ENCODE results near the gene SLC44A2.
A peak's percentile ranks its signal among the peaks of the same experiment; 100 is the strongest.

Gene SLC44A2

GRCh38 chr19:10690341-10690781, 65.0 kb downstream of the SLC44A2 start (continued):
- peak; percentile 28; the same call in 1 of the 2 replicates for TF ChIP-seq ZBTB17 (tag by site-specific recombination; IDR thresholded peaks at IDR 0.05)

GRCh38 chr19:10691178-10691881, 66.0 kb downstream of the SLC44A2 start:
- Histone ChIP-seq H3K4me1 (ENCODE audit: control insufficient read depth, insufficient read depth, low read length) (peaks cover 3% of the 10 kb centered on the region; the same call in 1 of the 2 replicates), H3K36me3 (ENCODE audit: control insufficient read depth in 2 of 2, insufficient read depth in 1 of 2, low read length in 2 of 2) (peaks cover 12 to 66% of the 10 kb centered on the region in 2 experiments), H3K27ac (ENCODE audit: extremely low read depth, low read depth, low read length) (no peak overlapping the region), H3K4me3 (ENCODE audit: low read depth, low read length) (no peak overlapping the region), H3K9me3 (ENCODE audit: control insufficient read depth, insufficient read depth, low read depth, low read length) (no peaks in the 10 kb centered on the region)
- TF ChIP-seq ZNF600 (tag by site-specific recombination; IDR thresholded peaks at IDR 0.05), result peak; percentile 46
- no peak for TF ChIP-seq ZNF501 (tag by site-specific recombination; IDR thresholded peaks at IDR 0.05)
- TF ChIP-seq ZNF677 (tag by site-specific recombination; IDR thresholded peaks at IDR 0.05), result no peak
- CTCF ChIA-PET, result interaction anchor here (0.8 to 1.1 kb wide), 3 partner anchors 9 to 110 kb away, joined by 3 to 4 read pairs (median 3); no protein-coding TSS in a partner anchor
- POLR2A ChIA-PET, result no interaction called here

GRCh38 chr19:10691883-10692282, 66.5 kb downstream of the SLC44A2 start:
- Histone ChIP-seq H3K4me1 (ENCODE audit: control insufficient read depth, insufficient read depth, low read length) (peaks cover 3% of the 10 kb centered on the region; the same call in 1 of the 2 replicates), H3K27ac (ENCODE audit: extremely low read depth, low read depth, low read length) (no peak overlapping the region), H3K4me3 (ENCODE audit: low read depth, low read length) (no peak overlapping the region), H3K36me3 (ENCODE audit: control insufficient read depth in 2 of 2, insufficient read depth in 1 of 2, low read length in 2 of 2) (peaks cover 12 to 60% of the 10 kb centered on the region in 2 experiments), H3K9me3 (ENCODE audit: control insufficient read depth, insufficient read depth, low read depth, low read length) (no peaks in the 10 kb centered on the region)
- ChIA-PET CTCF (interaction anchor here (0.8 to 1.1 kb wide), 2 partner anchors 8 to 36 kb away, joined by 3 to 4 read pairs; no protein-coding TSS in a partner anchor), POLR2A (no interaction called here)
- no peak for TF ChIP-seq KLF8 (tag by site-specific recombination; IDR thresholded peaks at IDR 0.05)
- no peak for TF ChIP-seq BCL11A (tag by site-specific recombination; IDR thresholded peaks at IDR 0.05; ENCODE audit: low read depth)
- no peak for TF ChIP-seq ZNF529 (tag by site-specific recombination; IDR thresholded peaks at IDR 0.05; ENCODE audit: insufficient replicate concordance)
- no peak for TF ChIP-seq ZBTB26 (tag by site-specific recombination; optimal IDR thresholded peaks at IDR 0.05)
- no peak for TF ChIP-seq ZNF174 (tag by site-specific recombination; IDR thresholded peaks at IDR 0.05)
- no peak for TF ChIP-seq ZNF292 (tag by site-specific recombination; IDR thresholded peaks at IDR 0.05; ENCODE audit: borderline replicate concordance, low read depth)
- no peak for TF ChIP-seq YY2 (tag by site-specific recombination; IDR thresholded peaks at IDR 0.05)
- no peak for TF ChIP-seq ZSCAN30 (tag by site-specific recombination; IDR thresholded peaks at IDR 0.05)
- TF ChIP-seq OSR2 (tag by site-specific recombination; IDR thresholded peaks at IDR 0.05), result no peak
- no peak for TF ChIP-seq ZNF585B (tag by site-specific recombination; IDR thresholded peaks at IDR 0.05)
- TF ChIP-seq ZNF280C (tag by site-specific recombination; IDR thresholded peaks at IDR 0.05), result no peak
- TF ChIP-seq ZNF530 (tag by site-specific recombination; IDR thresholded peaks at IDR 0.05; ENCODE audit: low read depth), result no peak
- TF ChIP-seq PATZ1 (tag by site-specific recombination; IDR thresholded peaks at IDR 0.05), result no peak
- TF ChIP-seq ZNF416 (tag by site-specific recombination; IDR thresholded peaks at IDR 0.05), result no peak
- TF ChIP-seq ZNF221 (tag by site-specific recombination; IDR thresholded peaks at IDR 0.05; ENCODE audit: borderline replicate concordance), result no peak
- no peak for TF ChIP-seq YY1 (tag by site-specific recombination; IDR thresholded peaks at IDR 0.05)
- no peak for TF ChIP-seq ZNF24 (tag by site-specific recombination; IDR thresholded peaks at IDR 0.05)
- TF ChIP-seq ZNF488 (tag by site-specific recombination; IDR thresholded peaks at IDR 0.05), result no peak
- no peak for TF ChIP-seq ZNF280D (tag by site-specific recombination; IDR thresholded peaks at IDR 0.05)
